GM19438 (cell line): ENCODE measurements around the gene SFRP5.

Source experiments
- ATAC-seq: cut with Tn5 transposase; IDR thresholded peaks from one replicate; pipeline ENCODE4 v1.9.1; 2021; ENCODE audit warnings: low read depth; ENCODE audit not compliant: unreplicated experiment

SFRP5 gene

GRCh38 chr10:97766996-97767924 is 4.5 kb downstream of the SFRP5 start:
- no peak for ATAC-seq

GRCh38 chr10:97766106-97766810 is 5.5 kb downstream of the SFRP5 start:
- no peak for ATAC-seq

- no peak for ATAC-seq
Measured at GRCh38 chr10:97765201-97765600, 6.6 kb downstream of the SFRP5 start.

GRCh38 chr10:97764519-97764931 is 7.3 kb downstream of the SFRP5 start:
- ATAC-seq, result peak; percentile 67

GRCh38 chr10:97763947-97764346 is 7.9 kb downstream of the SFRP5 start:
- ATAC-seq, result no peak

- ATAC-seq, result no peak
Measured at GRCh38 chr10:97763411-97763810, 8.4 kb downstream of the SFRP5 start.

GRCh38 chr10:97762816-97763215 is 9.0 kb downstream of the SFRP5 start:
- no peak for ATAC-seq

- ATAC-seq, result no peak
Measured at GRCh38 chr10:97762056-97762455, 9.7 kb downstream of the SFRP5 start.

GRCh38 chr10:97761331-97761865 is 10.4 kb downstream of the SFRP5 start:
- no peak for ATAC-seq

GRCh38 chr10:97760461-97761257 is 11.1 kb downstream of the SFRP5 start:
- no peak for ATAC-seq

GRCh38 chr10:97759946-97760345 is 11.9 kb downstream of the SFRP5 start:
- ATAC-seq, result no peak

- ATAC-seq, result no peak
Measured at GRCh38 chr10:97759158-97759887, 12.5 kb downstream of the SFRP5 start.

GRCh38 chr10:97757471-97757870 is 14.3 kb downstream of the SFRP5 start:
- no peak for ATAC-seq

GRCh38 chr10:97755718-97756117 is 16.1 kb downstream of the SFRP5 start:
- no peak for ATAC-seq

GRCh38 chr10:97754726-97755125 is 17.1 kb downstream of the SFRP5 start:
- ATAC-seq, result no peak

- ATAC-seq, result no peak
Measured at GRCh38 chr10:97752956-97753355, 18.8 kb downstream of the SFRP5 start.

GRCh38 chr10:97748116-97748515 is 23.7 kb downstream of the SFRP5 start:
- no peak for ATAC-seq

- no peak for ATAC-seq
Measured at GRCh38 chr10:97747573-97747972, 24.2 kb downstream of the SFRP5 start.

GRCh38 chr10:97744405-97745035 is 27.3 kb downstream of the SFRP5 start:
- no peak for ATAC-seq
